ENCODE data around the gene OCA2.

Gene OCA2

DNA sequence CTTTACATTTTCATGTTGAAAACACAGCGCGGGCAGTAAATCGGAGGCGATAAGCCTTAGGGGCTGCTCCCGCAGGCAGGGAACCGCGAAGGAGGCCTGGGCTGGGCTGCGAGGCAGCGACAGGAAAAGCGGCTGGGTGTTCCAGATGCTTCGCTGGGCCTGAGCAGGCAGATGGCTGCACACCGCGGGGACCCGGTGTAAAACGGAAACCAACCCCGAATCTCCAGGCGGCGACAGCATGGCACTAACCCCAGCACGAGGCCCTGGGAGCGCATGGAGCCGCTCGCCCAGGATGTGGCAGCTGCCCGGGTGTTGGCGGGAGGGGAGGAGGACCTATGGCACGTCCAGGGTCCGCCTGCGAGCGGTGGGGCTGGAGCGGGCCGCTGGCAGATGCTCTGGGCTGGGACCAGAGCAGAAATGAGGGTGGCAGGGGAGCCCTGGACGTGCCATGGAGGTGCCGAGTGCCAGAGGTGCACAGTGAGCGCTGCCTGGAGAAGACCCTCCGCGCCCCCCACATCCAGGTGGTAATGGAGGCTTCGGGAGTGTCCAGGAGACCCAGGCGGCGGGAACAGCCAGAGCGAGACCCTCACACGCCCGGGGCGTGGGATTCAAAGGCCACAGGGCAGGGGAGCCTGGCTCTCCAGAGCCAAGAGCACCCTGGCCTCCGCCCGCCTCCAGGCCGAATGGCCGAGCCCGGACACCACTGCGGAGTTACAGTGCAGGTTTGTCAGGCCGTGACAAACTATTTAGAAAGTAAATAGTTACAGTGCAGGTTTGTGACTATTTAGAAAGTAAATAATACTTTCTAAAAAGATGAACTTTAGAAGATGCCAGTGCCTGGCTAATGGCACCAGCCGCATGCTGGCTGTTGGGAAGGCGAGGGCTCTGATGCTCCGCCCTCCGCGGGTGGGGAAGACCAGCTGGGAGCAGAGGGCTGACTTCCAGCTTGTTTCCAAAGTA is 293.6 kb downstream of the OCA2 start:
- no peaks in the 10 kb centered on the region for H3K4me1 ChIP-seq (ENCODE audit: control insufficient read depth, insufficient read depth, low read depth, low read length)
- no peak overlapping the region for H3K4me2 ChIP-seq (ENCODE audit: low read length, poor library complexity, severe bottlenecking)
- H2AFZ ChIP-seq (ENCODE audit: low read depth, low read length), result no peak overlapping the region
- no peak overlapping the region for H3K4ac ChIP-seq (ENCODE audit: low read depth in 1 of 2, low read length in 2 of 2)
- H2AK5ac ChIP-seq (ENCODE audit: low read length, severe bottlenecking), result no peak overlapping the region
- H4K8ac ChIP-seq (ENCODE audit: low read length), result no peak overlapping the region
- H2BK120ac ChIP-seq (ENCODE audit: low read depth, low read length), result no peak overlapping the region
- H3K23ac ChIP-seq (ENCODE audit: low read length in 2 of 2), result no peak overlapping the region
- peaks cover 5% of the 10 kb centered on the region for H3K9me3 ChIP-seq (ENCODE audit: control insufficient read depth, low read length)
- H2BK12ac ChIP-seq (ENCODE audit: low read length in 2 of 2), result no peak overlapping the region
- no peak overlapping the region for H2BK15ac ChIP-seq (ENCODE audit: low read depth, poor library complexity, severe bottlenecking)
- no peak overlapping the region for H3K4me3 ChIP-seq (ENCODE audit: insufficient read depth in 1 of 2, low read depth in 1 of 2, low read length in 2 of 2)
- H3K27ac ChIP-seq (ENCODE audit: low read length, poor library complexity, severe bottlenecking), result no peak overlapping the region
- H2BK5ac ChIP-seq (ENCODE audit: low read depth, low read length, poor library complexity, severe bottlenecking), result no peak overlapping the region
- H3K36me3 ChIP-seq (ENCODE audit: control insufficient read depth in 1 of 2, insufficient read depth in 2 of 2, low read depth in 1 of 2, low read length in 2 of 2), result no peaks in the 10 kb centered on the region
- H3K14ac ChIP-seq (ENCODE audit: low read length in 2 of 2), result no peak overlapping the region
- no peak overlapping the region for H3K9ac ChIP-seq (ENCODE audit: low read length)
- 92% methylated on average over 54 of the region's 54 CpGs for WGBS
- no peak for DNase-seq
- H4K91ac ChIP-seq (ENCODE audit: low read length), result no peak overlapping the region
- H3K18ac ChIP-seq (ENCODE audit: low read depth in 1 of 2, low read length in 2 of 2), result no peak overlapping the region
- no peaks in the 10 kb centered on the region for H3K27me3 ChIP-seq (ENCODE audit: control insufficient read depth in 1 of 2, insufficient read depth in 1 of 2, low read length in 2 of 2)
- H3K79me1 ChIP-seq (replicated peaks; ENCODE audit: low read length, poor library complexity, severe bottlenecking), result no peaks in the 10 kb centered on the region

DNA sequence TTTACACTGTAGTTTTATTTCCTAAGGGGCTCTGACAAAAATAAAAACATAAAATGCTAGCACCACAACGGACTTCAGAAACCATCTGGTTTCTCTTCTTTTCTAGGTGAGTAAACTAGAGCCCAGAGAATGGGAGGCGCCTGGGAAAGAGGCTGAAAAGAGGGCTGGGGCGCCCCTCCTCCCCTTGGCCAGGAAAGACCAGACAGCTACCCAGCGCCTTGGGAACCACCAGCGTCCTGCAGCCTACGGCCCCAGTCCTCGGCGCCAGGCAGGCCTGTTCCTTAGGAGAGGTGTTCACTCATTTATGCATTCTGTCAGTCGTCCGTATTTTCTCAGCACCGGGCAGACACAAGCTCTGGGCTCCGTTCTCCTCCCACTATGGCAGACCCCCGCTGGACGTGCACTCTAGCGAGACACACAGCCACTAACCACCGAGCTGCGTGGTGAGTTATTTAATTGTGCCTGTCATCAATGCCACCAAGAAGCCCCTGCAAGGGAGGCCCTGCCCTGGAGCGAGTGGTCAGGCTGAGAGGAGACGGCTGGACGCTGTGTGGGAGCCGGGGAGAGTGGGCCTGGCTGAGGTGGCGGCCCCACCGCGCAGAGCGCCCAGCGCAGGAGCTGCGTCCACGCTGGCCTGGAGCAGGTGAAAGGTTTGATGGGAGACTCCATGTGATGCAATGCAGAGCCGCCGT is 294.4 kb downstream of the OCA2 start:
- Histone ChIP-seq H2BK120ac (ENCODE audit: low read depth, low read length) (no peak overlapping the region), H4K91ac (ENCODE audit: low read length) (no peak overlapping the region), H4K8ac (ENCODE audit: low read length) (no peak overlapping the region), H2AK5ac (ENCODE audit: low read length, severe bottlenecking) (no peak overlapping the region), H2BK12ac (ENCODE audit: low read length in 2 of 2) (no peak overlapping the region), H3K4me3 (ENCODE audit: insufficient read depth in 1 of 2, low read depth in 1 of 2, low read length in 2 of 2) (no peak overlapping the region), H2BK15ac (ENCODE audit: low read depth, poor library complexity, severe bottlenecking) (no peak overlapping the region), H3K23ac (ENCODE audit: low read length in 2 of 2) (no peak overlapping the region), H3K18ac (ENCODE audit: low read depth in 1 of 2, low read length in 2 of 2) (no peak overlapping the region), H3K79me1 (replicated peaks; ENCODE audit: low read length, poor library complexity, severe bottlenecking) (no peaks in the 10 kb centered on the region), H3K4me2 (ENCODE audit: low read length, poor library complexity, severe bottlenecking) (no peak overlapping the region), H3K4me1 (ENCODE audit: control insufficient read depth, insufficient read depth, low read depth, low read length) (no peaks in the 10 kb centered on the region), H3K36me3 (ENCODE audit: control insufficient read depth in 1 of 2, insufficient read depth in 2 of 2, low read depth in 1 of 2, low read length in 2 of 2) (no peaks in the 10 kb centered on the region), H2AFZ (ENCODE audit: low read depth, low read length) (no peak overlapping the region), H3K9ac (ENCODE audit: low read length) (no peak overlapping the region), H3K14ac (ENCODE audit: low read length in 2 of 2) (no peak overlapping the region), H3K9me3 (ENCODE audit: control insufficient read depth, low read length) (peaks cover 5% of the 10 kb centered on the region), H3K27me3 (ENCODE audit: control insufficient read depth in 1 of 2, insufficient read depth in 1 of 2, low read length in 2 of 2) (no peaks in the 10 kb centered on the region), H3K4ac (ENCODE audit: low read depth in 1 of 2, low read length in 2 of 2) (no peak overlapping the region), H2BK5ac (ENCODE audit: low read depth, low read length, poor library complexity, severe bottlenecking) (no peak overlapping the region), H3K27ac (ENCODE audit: low read length, poor library complexity, severe bottlenecking) (no peak overlapping the region)
- 87% methylated on average over 30 of the region's 30 CpGs for WGBS
- DNase-seq, result no peak

DNA sequence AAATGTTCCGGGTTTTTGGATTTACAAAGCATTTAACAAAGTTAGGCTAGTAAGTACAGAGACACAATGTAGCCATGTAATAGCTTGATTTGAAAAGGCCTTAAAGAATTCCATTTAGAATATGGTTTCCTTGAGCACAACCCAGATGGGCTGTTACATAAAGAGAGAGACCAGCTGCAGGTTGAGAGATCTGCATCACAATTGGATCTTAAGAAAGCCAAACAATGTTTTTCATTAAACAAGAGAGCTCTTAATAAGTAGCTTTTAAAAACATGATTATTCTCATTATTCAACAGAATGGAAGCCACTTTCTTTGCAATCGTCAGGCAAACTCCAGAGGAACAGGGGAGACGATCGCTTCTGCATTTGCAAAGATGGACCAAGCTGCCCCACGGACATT is 300.3 kb downstream of the OCA2 start:
- H2AFZ ChIP-seq (ENCODE audit: low read depth, low read length), result no peak overlapping the region
- H3K9ac ChIP-seq (ENCODE audit: low read length), result no peak overlapping the region
- H3K9me3 ChIP-seq (ENCODE audit: control insufficient read depth, low read length), result no peaks in the 10 kb centered on the region
- no peak overlapping the region for H4K91ac ChIP-seq (ENCODE audit: low read length)
- H2BK15ac ChIP-seq (ENCODE audit: low read depth, poor library complexity, severe bottlenecking), result no peak overlapping the region
- H2BK120ac ChIP-seq (ENCODE audit: low read depth, low read length), result no peak overlapping the region
- no peaks in the 10 kb centered on the region for H3K27me3 ChIP-seq (ENCODE audit: control insufficient read depth in 1 of 2, insufficient read depth in 1 of 2, low read length in 2 of 2)
- no peak overlapping the region for H2AK5ac ChIP-seq (ENCODE audit: low read length, severe bottlenecking)
- no peaks in the 10 kb centered on the region for H3K36me3 ChIP-seq (ENCODE audit: control insufficient read depth in 1 of 2, insufficient read depth in 2 of 2, low read depth in 1 of 2, low read length in 2 of 2)
- no peaks in the 10 kb centered on the region for H3K79me1 ChIP-seq (replicated peaks; ENCODE audit: low read length, poor library complexity, severe bottlenecking)
- 69% methylated on average over 4 of the region's 5 CpGs for WGBS
- DNase-seq, result no peak
- H3K14ac ChIP-seq (ENCODE audit: low read length in 2 of 2), result no peak overlapping the region
- no peak overlapping the region for H3K4me2 ChIP-seq (ENCODE audit: low read length, poor library complexity, severe bottlenecking)
- no peak overlapping the region for H3K4me3 ChIP-seq (ENCODE audit: insufficient read depth in 1 of 2, low read depth in 1 of 2, low read length in 2 of 2)
- no peak overlapping the region for H3K18ac ChIP-seq (ENCODE audit: low read depth in 1 of 2, low read length in 2 of 2)
- no peak overlapping the region for H3K23ac ChIP-seq (ENCODE audit: low read length in 2 of 2)
- no peak overlapping the region for H2BK12ac ChIP-seq (ENCODE audit: low read length in 2 of 2)
- no peaks in the 10 kb centered on the region for H3K4me1 ChIP-seq (ENCODE audit: control insufficient read depth, insufficient read depth, low read depth, low read length)
- H2BK5ac ChIP-seq (ENCODE audit: low read depth, low read length, poor library complexity, severe bottlenecking), result no peak overlapping the region
- H3K27ac ChIP-seq (ENCODE audit: low read length, poor library complexity, severe bottlenecking), result no peak overlapping the region
- no peak overlapping the region for H4K8ac ChIP-seq (ENCODE audit: low read length)
- H3K4ac ChIP-seq (ENCODE audit: low read depth in 1 of 2, low read length in 2 of 2), result no peak overlapping the region

DNA sequence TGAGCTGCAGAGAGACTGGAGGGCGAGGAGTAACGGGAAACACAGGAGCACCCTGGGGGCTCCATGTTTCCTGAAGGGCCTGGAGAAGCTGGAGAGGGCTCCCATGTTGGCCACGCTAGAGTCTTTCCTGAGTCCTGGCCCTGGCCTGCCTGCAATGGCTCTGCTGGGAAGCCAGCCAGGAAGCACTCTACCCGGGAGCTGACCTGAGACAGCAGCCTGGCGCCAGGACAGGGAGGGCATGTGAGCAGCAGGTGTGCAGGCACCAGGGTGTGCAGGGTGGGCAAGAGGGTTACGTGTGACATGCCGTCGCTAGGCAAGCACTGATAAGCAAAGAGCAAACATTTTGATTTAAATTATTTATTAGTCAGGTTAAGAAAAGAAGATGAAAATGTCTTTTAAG is 301.4 kb downstream of the OCA2 start:
- H2AFZ ChIP-seq (ENCODE audit: low read depth, low read length), result no peak overlapping the region
- no peak overlapping the region for H2BK5ac ChIP-seq (ENCODE audit: low read depth, low read length, poor library complexity, severe bottlenecking)
- DNase-seq, result no peak
- H3K14ac ChIP-seq (ENCODE audit: low read length in 2 of 2), result no peak overlapping the region
- H2BK15ac ChIP-seq (ENCODE audit: low read depth, poor library complexity, severe bottlenecking), result no peak overlapping the region
- no peaks in the 10 kb centered on the region for H3K9me3 ChIP-seq (ENCODE audit: control insufficient read depth, low read length)
- H3K9ac ChIP-seq (ENCODE audit: low read length), result no peak overlapping the region
- H3K23ac ChIP-seq (ENCODE audit: low read length in 2 of 2), result no peak overlapping the region
- H4K91ac ChIP-seq (ENCODE audit: low read length), result no peak overlapping the region
- no peak overlapping the region for H3K18ac ChIP-seq (ENCODE audit: low read depth in 1 of 2, low read length in 2 of 2)
- no peak overlapping the region for H3K4me2 ChIP-seq (ENCODE audit: low read length, poor library complexity, severe bottlenecking)
- no peaks in the 10 kb centered on the region for H3K36me3 ChIP-seq (ENCODE audit: control insufficient read depth in 1 of 2, insufficient read depth in 2 of 2, low read depth in 1 of 2, low read length in 2 of 2)
- H3K27me3 ChIP-seq (ENCODE audit: control insufficient read depth in 1 of 2, insufficient read depth in 1 of 2, low read length in 2 of 2), result no peaks in the 10 kb centered on the region
- H2BK12ac ChIP-seq (ENCODE audit: low read length in 2 of 2), result no peak overlapping the region
- H3K4me1 ChIP-seq (ENCODE audit: control insufficient read depth, insufficient read depth, low read depth, low read length), result no peaks in the 10 kb centered on the region
- no peak overlapping the region for H3K4ac ChIP-seq (ENCODE audit: low read depth in 1 of 2, low read length in 2 of 2)
- H4K8ac ChIP-seq (ENCODE audit: low read length), result no peak overlapping the region
- no peak overlapping the region for H3K4me3 ChIP-seq (ENCODE audit: insufficient read depth in 1 of 2, low read depth in 1 of 2, low read length in 2 of 2)
- no peak overlapping the region for H2AK5ac ChIP-seq (ENCODE audit: low read length, severe bottlenecking)
- 86% methylated on average over 8 of the region's 8 CpGs for WGBS
- no peak overlapping the region for H2BK120ac ChIP-seq (ENCODE audit: low read depth, low read length)
- H3K27ac ChIP-seq (ENCODE audit: low read length, poor library complexity, severe bottlenecking), result no peak overlapping the region
- no peaks in the 10 kb centered on the region for H3K79me1 ChIP-seq (replicated peaks; ENCODE audit: low read length, poor library complexity, severe bottlenecking)
